ENCODE data around the gene PCDHGA10.
"Not testable (repeated sequence)": the region's sequence is repeated elsewhere in the genome, so short reads cannot be mapped to it uniquely, and the experiment has no call there.

PCDHGA10 gene

DNA sequence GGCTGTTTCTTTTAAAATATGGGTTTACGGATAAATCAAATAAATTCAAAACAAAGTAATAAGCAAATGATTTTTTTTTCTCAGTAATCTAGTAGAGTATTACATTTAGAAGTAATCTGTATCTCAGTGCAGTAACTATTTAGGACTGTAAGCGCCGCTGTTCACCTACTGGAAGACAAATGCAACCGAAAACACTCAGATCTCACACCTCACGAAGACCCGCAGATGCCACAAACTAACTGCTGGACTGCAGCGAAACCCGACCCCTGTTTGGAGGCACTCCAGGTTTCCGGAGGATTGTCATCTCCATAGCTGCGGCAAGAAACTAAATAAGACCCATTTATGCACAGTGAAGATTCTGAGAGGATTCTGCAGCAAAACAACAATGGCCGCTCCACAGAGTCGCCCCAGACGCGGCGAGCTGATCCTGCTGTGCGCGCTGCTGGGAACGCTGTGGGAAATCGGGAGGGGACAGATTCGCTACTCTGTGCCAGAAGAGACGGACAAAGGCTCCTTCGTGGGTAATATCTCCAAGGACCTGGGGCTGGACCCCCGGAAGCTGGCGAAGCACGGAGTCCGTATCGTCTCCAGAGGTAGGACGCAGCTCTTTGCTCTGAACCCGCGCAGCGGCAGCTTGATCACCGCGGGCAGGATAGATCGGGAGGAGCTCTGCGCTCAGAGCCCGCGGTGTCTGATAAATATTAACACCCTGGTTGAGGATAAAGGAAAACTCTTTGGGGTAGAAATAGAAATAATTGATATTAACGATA lies 20.2 kb upstream of the PCDHGA10 start, which contains the start of gene PCDHGA8:
TSS of gene PCDHGA8 (plus strand) at position 205 of the 770 bp plus-strand sequence. CDS start at position 386, 181 bp downstream.
- DNase-seq (ENCODE audit: low read depth in 2 of 2), result no peak

DNA sequence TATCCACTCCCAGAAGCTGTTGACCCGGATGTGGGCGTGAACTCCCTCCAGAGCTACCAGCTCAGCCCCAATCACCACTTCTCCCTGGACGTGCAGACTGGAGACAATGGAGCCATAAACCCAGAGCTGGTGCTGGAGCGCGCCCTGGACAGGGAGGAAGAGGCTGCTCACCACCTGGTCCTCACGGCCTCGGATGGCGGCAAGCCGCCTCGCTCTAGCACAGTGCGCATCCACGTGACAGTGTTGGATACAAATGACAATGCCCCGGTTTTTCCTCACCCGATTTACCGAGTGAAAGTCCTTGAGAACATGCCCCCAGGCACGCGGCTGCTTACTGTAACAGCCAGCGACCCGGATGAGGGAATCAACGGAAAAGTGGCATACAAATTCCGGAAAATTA lies 19.5 kb upstream of the PCDHGA10 start:
- DNase-seq (ENCODE audit: low read depth in 2 of 2), result no peak

DNA sequence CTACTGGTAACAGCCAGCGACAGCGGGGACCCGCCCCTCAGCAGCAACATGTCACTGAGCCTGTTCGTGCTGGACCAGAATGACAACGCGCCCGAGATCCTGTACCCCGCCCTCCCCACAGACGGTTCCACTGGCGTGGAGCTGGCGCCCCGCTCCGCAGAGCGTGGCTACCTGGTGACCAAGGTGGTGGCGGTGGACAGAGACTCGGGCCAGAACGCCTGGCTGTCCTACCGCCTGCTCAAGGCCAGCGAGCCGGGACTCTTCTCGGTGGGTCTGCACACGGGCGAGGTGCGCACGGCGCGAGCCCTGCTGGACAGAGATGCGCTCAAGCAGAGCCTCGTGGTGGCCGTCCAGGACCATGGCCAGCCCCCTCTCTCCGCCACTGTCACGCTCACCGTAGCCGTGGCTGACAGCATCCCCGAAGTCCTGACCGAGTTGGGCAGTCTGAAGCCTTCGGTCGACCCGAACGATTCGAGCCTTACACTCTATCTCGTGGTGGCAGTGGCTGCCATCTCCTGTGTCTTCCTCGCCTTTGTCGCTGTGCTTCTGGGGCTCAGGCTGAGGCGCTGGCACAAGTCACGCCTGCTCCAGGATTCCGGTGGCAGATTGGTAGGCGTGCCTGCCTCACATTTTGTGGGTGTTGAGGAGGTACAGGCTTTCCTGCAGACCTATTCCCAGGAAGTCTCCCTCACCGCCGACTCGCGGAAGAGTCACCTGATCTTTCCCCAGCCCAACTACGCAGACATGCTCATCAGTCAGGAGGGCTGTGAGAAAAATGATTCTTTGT lies 18.2 kb upstream of the PCDHGA10 start:
- not testable (repeated sequence) for DNase-seq (ENCODE audit: low read depth in 2 of 2)

DNA sequence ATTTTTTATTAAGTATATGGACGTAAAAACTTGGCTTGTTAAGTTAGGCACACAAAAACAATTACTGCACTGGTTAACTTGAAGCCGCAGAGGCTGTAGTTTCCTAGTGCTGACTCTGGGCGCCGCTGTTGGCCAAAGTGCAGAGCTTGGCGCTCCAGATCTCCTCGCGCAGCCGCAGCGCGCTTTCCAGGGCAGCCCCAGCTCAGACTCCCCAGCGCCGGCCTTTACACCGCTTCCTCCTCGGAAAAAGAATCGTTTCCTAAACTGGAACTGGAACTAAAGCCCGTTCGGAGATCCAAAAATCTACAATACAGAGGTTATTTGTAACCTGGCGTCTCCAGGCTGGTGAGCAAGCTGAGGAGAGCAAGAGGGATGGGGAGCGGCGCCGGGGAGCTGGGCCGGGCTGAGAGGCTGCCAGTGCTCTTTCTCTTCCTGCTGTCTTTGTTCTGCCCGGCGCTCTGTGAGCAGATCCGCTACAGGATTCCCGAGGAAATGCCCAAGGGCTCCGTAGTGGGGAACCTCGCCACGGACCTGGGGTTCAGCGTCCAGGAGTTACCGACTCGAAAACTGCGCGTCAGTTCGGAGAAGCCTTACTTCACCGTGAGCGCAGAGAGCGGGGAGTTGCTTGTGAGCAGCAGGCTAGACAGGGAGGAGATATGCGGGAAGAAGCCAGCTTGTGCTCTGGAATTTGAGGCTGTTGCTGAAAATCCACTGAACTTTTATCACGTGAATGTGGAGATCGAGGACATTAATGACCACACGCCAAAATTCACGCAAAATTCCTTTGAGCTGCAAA lies 14.8 kb upstream of the PCDHGA10 start, which contains the start of gene PCDHGB5:
TSS of gene PCDHGB5 (plus strand) at position 192 of the 796 bp plus-strand sequence. CDS start at position 373, 181 bp downstream.
- not testable (repeated sequence) for DNase-seq (ENCODE audit: low read depth in 2 of 2)

DNA sequence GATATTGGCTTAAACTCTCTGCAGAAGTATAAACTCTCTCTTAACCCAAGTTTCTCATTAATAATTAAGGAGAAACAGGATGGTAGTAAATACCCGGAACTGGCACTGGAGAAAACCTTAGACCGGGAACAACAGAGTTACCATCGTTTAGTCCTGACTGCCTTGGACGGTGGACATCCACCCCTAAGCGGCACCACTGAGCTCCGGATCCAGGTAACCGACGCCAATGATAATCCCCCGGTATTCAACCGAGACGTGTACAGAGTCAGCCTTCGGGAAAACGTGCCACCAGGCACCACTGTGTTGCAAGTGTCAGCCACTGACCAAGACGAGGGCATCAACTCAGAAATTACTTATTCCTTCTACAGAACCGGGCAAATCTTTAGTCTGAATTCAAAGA lies 14.2 kb upstream of the PCDHGA10 start:
- no peak for DNase-seq (ENCODE audit: low read depth in 2 of 2)

DNA sequence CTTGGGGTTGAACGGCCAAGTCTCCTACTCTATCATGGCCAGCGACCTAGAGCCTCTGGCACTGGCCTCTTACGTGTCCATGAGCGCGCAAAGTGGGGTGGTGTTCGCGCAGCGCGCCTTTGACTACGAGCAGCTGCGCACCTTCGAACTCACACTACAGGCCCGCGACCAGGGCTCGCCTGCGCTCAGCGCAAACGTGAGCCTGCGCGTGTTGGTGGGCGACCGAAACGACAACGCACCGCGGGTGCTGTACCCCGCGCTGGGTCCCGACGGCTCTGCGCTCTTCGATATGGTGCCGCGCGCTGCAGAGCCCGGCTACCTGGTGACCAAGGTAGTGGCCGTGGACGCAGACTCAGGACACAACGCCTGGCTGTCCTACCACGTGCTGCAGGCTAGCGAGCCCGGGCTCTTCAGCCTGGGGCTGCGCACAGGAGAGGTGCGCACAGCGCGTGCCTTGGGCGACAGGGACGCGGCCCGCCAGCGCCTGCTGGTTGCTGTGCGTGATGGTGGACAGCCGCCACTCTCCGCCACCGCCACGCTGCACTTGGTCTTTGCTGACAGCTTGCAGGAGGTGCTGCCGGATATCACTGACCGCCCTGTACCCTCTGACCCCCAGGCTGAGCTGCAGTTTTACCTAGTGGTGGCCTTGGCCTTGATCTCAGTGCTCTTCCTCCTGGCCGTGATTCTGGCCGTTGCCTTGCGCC lies 13.1 kb upstream of the PCDHGA10 start:
- DNase-seq (ENCODE audit: low read depth in 2 of 2), result no peak

DNA sequence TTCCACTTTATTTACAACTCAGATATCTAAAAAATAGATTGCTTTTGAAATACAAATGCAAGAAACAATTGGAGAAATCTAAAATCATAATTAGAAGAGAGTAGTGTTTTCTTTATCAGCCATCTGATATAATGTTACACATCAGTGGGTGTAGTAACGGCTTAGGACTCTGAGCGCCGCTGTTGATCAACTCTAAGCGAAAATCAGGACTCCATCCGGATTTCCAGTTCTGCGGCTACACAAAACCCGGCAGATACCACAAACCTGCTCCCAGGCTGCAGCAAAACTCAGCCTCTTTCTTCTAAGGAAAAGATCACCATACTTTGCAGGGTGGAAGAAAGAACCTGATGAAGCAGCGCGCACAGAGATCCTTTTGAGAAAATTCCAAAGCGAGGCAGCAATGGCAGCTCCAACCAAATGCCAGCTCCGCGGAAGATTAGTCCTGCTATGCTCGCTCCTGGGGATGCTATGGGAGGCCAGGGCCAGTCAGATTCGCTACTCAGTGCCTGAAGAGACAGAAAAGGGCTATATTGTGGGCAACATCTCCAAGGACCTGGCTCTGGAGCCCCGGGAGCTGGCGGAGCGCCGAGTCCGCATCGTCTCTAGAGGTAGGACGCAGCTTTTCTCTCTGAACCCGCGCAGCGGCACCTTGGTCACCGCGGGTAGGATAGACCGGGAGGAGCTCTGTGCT lies 10.1 kb upstream of the PCDHGA10 start, which contains the start of gene PCDHGA9:
TSS of gene PCDHGA9 (plus strand) at position 226 of the 691 bp plus-strand sequence. CDS start at position 401, 175 bp downstream.
- no peak for DNase-seq (ENCODE audit: low read depth in 2 of 2)

DNA sequence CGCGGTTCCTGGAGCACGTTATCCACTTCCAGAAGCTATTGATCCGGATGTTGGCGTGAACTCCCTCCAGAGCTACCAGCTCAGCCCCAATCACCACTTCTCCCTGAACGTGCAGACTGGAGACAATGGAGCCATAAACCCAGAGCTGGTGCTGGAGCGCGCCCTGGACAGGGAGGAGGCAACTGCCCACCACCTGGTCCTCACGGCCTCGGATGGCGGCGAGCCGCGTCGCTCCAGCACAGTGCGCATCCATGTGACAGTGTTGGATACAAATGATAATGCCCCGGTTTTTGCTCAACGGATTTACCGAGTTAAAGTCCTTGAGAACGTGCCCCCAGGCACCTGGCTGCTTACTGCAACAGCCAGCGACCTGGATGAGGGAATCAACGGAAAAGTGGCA lies 9.4 kb upstream of the PCDHGA10 start:
- DNase-seq (ENCODE audit: low read depth in 2 of 2), result no peak

DNA sequence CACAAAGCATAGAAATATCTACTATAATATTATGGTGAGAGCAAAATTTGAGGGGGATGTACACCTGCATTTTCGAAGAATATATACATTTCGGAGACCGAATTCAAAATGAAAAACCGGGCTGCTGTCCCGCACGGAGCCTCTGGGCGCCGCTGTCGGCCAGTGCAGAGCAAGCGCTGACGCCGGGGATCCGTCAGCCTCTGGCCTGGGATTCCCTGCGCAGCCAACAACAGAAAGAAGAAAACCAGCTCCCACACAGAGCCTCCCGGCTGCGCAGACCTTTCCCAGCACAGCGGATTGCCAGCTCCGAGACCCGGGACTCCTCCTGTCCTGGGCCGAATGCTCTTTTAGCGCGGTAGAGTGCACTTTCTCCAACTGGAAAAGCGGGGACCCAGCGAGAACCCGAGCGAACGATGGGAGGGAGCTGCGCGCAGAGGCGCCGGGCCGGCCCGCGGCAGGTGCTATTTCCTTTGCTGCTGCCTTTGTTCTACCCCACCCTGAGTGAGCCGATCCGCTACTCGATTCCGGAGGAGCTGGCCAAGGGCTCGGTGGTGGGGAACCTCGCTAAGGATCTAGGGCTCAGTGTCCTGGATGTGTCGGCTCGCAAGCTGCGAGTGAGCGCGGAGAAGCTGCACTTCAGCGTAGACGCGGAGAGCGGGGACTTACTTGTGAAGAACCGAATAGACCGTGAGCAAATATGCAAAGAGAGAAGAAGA lies 4.8 kb upstream of the PCDHGA10 start, which contains the start of gene PCDHGB6:
TSS of gene PCDHGB6 (plus strand) at position 232 of the 716 bp plus-strand sequence. CDS start at position 414, 182 bp downstream.
- peak in 1 of 2 experiments; percentile 33 for DNase-seq (ENCODE audit: low read depth in 2 of 2)

DNA sequence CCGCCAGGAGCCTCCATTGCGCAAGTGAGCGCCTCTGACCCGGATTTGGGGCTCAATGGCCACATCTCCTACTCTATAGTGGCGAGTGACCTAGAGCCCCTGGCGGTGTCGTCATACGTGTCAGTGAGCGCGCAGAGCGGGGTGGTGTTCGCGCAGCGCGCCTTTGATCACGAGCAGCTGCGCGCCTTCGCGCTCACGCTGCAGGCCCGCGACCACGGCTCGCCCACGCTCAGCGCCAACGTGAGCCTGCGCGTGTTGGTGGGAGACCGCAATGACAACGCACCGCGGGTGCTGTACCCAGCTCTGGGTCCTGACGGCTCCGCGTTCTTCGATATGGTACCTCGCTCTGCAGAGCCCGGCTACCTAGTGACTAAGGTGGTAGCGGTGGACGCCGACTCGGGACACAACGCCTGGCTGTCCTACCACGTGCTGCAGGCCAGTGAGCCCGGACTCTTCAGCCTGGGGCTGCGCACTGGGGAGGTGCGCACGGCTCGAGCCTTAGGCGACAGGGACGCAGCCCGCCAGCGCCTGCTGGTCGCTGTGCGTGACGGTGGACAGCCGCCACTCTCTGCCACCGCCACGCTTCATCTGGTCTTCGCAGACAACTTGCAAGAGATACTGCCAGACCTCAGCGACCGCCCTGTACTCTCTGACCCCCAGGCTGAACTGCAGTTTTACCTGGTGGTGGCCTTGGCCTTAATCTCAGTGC lies 3.0 kb upstream of the PCDHGA10 start:
- DNase-seq (ENCODE audit: low read depth in 2 of 2), result no peak

DNA sequence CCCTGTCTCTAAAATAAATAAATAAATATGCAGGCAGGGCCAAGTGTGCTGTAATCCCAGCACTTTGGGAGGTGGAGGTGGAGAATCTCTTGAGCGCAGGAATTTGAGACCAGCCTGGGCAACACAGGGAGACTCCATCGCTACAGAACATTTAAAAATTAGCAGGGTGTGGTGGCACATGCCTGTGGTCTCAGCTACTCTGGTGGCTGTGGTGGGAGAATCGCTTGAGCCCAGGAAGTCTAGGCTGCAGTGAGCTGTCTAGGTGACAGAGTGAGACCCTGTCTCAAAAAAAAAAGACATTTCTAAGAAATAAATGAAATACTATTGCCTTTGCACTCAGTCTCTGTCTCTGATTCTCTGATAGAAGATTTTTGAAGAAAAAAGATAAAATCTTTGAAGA lies 1.2 kb upstream of the PCDHGA10 start:
- no peak for DNase-seq (ENCODE audit: low read depth in 2 of 2)

DNA sequence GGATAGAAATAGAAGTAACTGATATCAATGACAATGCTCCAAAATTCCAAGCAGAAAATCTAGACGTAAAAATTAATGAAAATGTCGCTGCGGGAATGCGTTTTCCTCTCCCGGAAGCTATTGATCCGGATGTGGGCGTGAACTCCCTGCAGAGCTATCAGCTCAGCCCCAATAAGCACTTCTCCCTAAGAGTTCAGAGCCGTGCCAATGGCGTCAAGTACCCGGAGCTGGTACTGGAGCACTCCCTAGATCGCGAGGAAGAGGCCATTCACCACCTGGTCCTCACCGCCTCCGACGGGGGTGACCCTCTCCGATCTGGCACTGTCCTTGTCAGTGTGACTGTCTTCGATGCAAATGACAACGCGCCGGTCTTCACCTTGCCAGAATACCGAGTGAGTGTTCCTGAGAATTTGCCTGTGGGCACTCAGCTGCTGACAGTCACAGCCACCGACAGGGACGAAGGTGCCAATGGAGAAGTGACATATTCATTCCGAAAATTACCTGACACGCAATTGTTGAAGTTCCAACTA lies 818 bp downstream of the PCDHGA10 start:
- no peak for DNase-seq (ENCODE audit: low read depth in 2 of 2)

DNA sequence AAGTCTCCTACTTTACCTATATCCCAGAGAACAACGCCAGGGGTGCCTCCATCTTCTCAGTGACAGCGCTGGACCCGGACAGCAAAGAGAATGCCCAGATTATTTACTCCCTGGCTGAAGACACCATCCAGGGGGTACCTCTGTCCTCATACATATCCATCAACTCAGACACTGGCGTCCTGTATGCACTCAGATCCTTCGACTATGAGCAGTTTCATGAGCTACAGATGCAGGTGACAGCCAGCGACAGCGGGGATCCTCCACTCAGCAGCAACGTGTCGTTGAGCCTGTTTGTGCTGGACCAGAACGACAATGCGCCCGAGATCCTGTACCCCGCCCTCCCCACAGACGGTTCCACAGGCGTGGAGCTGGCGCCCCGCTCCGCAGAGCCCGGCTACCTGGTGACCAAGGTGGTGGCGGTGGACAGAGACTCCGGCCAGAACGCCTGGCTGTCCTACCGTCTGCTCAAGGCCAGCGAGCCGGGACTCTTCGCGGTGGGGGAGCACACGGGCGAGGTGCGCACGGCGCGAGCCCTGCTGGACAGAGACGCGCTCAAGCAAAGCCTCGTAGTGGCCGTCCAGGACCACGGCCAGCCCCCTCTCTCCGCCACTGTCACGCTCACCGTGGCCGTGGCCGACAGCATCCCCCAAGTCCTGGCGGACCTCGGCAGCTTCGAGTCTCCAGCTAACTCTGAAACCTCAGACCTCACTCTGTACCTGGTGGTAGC lies 1.9 kb downstream of the PCDHGA10 start:
- not testable (repeated sequence) for DNase-seq (ENCODE audit: low read depth in 2 of 2)

DNA sequence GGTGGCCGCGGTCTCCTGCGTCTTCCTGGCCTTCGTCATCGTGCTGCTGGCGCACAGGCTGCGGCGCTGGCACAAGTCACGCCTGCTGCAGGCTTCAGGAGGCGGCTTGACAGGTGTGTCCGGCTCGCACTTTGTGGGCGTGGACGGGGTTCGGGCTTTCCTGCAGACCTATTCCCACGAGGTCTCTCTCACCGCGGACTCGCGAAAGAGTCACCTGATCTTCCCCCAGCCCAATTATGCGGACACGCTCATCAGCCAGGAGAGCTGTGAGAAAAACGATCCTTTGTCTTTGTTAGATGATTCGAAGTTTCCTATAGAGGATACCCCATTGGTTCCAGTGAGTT lies 2.5 kb downstream of the PCDHGA10 start:
- not testable (repeated sequence) for DNase-seq (ENCODE audit: low read depth in 2 of 2)

DNA sequence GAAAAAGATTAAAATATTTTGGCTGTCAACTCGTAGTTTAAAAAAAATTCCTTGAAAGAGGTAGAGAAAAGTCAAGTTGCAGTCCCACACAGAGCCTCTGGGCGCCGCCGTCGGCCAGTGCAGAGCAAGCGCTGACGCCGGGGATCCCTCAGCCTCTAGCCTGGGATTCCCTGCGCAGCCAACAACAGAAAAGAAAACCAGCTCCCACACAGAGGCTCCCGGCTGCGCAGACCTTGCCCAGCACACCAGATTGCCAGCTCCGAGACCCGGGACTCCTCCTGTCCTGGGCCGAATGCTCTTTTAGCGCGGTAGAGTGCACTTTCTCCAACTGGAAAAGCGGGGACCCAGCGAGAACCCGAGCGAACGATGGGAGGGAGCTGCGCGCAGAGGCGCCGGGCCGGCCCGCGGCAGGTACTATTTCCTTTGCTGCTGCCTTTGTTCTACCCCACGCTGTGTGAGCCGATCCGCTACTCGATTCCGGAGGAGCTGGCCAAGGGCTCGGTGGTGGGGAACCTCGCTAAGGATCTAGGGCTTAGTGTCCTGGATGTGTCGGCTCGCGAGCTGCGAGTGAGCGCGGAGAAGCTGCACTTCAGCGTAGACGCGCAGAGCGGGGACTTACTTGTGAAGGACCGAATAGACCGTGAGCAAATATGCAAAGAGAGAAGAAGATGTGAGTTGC lies 4.8 kb downstream of the PCDHGA10 start, which contains the start of gene PCDHGB7:
TSS of gene PCDHGB7 (plus strand) at position 184 of the 679 bp plus-strand sequence. CDS start at position 367, 183 bp downstream.
- peak in 1 of 2 experiments; percentile 54 for DNase-seq (ENCODE audit: low read depth in 2 of 2)

DNA sequence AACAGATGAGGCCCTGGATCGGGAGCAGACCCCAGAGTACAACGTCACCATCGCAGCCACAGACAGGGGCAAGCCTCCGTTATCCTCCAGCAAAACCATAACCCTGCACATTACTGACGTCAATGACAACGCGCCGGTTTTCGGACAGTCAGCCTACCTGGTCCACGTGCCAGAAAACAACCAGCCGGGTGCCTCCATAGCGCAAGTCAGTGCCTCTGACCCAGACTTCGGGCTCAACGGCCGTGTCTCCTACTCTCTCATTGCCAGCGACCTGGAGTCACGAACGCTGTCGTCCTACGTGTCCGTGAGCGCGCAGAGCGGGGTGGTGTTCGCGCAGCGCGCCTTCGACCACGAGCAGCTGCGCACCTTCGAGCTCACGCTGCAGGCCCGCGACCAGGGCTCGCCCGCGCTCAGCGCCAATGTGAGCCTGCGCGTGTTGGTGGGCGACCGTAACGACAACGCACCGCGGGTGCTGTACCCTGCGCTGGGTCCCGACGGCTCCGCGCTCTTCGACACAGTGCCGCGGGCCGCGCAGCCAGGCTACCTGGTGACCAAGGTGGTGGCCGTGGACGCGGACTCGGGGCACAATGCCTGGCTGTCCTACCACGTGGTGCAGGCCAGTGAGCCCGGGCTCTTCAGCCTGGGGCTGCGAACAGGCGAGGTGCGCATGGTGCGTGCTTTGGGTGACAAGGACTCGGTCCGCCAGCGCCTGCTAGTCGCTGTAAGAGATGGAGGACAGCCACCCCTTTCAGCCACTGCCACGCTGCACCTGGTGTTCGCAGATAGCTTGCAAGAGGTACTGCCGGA lies 6.5 kb downstream of the PCDHGA10 start:
- DNase-seq (ENCODE audit: low read depth in 2 of 2), result no peak
